ENCODE measurements around the gene MAPK11.

The MAPK11 gene

DNA sequence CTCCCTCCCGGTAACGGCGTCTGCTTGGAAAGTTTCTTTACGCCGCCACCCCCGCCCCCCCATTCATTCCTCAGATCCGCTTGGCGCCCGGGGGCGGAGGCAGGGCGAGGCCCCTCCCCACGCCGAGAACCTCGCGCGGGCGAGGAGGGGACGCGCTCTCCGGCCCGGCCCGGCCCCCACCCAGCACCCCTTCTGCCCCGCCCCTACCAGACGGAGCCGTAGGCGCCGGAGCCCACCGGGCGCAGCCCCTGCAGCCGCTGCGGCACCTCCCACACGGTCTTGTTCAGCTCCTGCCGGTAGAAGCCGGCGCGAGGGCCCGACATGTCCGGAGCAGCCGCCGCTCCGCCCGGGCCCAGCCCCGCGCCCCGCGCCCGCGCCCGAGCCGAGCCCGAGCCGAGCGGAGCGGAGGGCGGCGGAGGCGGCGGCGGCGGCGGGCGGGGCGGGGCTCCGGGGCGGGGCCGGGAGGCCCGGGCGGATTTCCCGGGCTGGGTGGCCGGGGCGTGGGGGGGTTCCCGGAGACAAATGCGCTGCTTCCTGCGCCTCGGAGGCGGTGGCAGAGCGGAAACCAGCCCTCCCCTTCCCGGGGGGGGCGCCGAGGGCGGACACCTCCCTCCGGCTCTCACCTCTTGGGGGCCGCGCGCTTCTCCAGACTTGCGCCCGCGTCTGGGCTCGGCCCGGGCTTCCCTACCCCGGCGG lies at the start of gene MAPK11:
Gene MAPK11 (minus strand): TSS at position 411 of the 696 bp plus-strand sequence. CDS start 88 bp downstream, at position 323.
- DNase-seq (ENCODE audit: low read depth in 2 of 3, low spot score in 2 of 3) = peak in 1 of 3 experiments; percentile 24

GRCh38 chr22:50319503-50319951 lies 49.3 kb upstream of the MAPK11 start:
- no peak for DNase-seq (ENCODE audit: low read depth in 2 of 3, low spot score in 2 of 3)

- DNase-seq (ENCODE audit: low read depth in 2 of 3, low spot score in 2 of 3) = no peak
These were observed 48.7 kb upstream of the MAPK11 start for GRCh38 chr22:50318698-50319411.

- DNase-seq (ENCODE audit: low read depth in 2 of 3, low spot score in 2 of 3) = no peak
These were observed 48.1 kb upstream of the MAPK11 start for GRCh38 chr22:50318356-50318697.

DNA sequence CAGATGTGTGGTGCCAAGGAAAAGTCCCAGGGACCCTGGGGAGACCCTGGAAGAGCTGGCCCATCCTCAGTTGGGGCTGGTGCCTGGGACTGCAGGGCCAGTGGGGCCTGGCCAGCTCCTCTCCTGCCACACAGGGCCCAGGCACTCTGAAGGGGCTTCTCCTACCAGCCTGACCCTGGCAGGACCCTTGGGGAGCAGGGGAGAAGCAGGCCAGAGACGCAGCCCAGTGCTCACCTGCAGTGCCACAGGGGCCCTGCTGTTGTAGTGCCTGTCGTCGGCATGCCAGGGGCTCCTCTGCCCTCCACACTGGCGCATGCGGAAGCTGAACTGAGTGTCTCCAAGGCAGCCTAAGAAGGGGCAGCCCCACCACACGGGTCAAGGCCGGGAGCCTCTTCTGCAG lies 47.5 kb upstream of the MAPK11 start:
- no peak for DNase-seq (ENCODE audit: low read depth in 2 of 3, low spot score in 2 of 3)

DNA sequence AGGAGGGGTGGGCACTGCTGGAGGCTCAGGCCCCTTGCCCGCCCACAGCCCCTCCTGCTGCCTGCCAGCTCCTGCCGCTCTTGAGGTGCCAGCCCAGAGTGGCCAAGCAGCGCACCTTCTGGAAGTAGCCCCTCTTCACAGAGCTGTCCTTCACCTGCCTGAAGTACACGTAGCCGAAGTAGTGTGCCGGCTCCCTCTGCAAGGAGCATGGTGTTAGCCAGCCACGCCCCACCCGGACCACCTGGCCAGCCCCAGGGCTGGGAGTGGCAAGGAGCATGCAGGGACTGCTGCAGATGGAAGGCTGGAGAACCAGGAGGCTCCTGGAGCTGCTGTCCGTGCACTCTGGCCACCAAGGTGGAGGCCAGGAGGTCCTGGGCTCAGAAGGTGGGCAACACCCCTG lies 47.0 kb upstream of the MAPK11 start:
- DNase-seq (ENCODE audit: low read depth in 2 of 3, low spot score in 2 of 3) = no peak

DNA sequence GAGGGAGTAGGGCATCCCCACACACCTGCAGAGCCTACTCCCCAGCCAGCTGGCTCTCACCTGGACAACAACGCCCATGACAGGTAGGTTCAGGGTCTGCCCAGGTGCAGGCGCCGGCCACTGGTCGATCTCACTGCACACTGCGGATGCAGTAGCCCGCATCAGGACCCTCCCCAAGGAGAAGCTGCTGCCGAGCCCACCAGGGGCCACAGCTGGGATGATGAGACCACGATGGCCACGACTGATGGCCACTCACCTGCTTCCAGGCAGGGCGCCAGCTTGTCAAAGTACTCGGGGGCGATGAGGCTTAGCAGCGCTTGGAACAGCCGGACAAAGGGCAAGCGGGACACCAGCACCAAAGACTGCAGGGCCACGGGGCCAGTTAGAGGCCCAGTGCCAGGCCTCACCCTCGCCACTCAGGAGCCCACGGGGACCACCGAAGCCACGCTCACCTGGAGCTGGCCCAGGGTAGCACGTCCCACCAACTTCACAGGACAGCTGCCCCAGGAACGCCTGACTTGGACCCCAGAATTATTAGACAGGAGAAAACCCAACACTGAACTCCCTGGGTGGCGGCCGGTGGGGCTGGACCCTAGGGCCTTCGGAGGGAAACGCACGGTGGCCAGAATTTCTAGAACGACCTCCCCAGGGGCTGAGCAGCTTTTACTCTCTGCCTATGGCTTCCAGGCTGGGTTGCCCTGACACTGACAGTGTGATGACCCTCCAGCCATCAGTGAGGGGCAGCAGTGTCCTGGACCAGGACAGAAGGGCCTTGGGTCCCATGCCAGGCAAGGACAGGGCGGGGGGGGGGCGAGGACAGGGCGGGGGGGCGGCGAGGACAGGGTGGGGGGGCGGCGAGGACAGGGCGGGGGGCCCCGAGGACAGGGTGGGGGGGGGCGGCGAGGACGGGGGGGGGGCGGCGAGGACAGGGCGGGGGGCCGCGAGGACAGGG lies 46.2 kb upstream of the MAPK11 start:
- no peak for DNase-seq (ENCODE audit: low read depth in 2 of 3, low spot score in 2 of 3)

- no peak for DNase-seq (ENCODE audit: low read depth in 2 of 3, low spot score in 2 of 3)
These were observed 45.3 kb upstream of the MAPK11 start for GRCh38 chr22:50315289-50316113.

DNA sequence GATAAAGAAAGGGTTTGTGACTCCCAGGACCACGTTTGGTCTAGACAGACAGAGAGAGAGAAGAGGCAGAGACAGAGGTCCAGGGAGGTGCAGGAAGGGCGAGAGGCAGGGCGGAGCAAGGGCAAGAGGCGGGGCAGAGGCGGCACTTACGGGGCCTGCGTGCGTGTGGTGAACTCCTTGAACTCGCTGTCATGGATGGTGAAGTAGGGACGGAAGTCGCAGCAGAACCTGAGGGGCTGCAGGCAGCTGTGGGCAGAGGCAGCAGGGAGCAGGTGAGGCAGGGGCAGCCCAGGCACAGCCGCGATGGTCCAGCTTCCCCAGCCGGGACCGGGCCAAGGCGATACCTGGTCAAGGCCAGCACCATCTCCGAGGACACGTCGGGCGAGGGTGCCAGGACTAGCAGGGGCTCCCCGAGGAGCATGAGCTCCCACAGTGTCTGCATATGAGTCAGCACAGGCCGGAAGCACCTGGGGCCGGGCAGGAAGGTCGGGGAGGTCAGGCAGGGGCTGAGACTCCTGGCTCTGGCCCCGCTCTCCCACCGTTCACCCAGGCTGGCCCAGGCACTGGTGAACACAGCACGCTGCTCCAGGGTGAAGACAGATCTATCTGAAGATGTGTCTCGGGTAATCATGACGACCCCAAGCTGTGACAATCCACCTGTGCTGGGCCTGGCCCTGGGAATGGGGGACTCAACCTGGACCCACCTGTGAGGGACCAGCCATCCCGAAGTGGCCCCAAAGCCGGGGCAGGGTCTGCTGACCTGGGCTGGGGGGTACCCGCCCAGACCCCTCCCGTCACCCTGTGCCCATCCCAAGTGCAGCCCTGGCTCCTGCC lies 44.5 kb upstream of the MAPK11 start:
- peak; percentile 55 to 70 (median 59) for DNase-seq (ENCODE audit: low read depth in 2 of 3, low spot score in 2 of 3)

- no peak for DNase-seq (ENCODE audit: low read depth in 2 of 3, low spot score in 2 of 3)
These were observed 43.9 kb upstream of the MAPK11 start for GRCh38 chr22:50314081-50314454.

- DNase-seq (ENCODE audit: low read depth in 2 of 3, low spot score in 2 of 3) = no peak
These were observed 43.4 kb upstream of the MAPK11 start for GRCh38 chr22:50313600-50313999.

DNA sequence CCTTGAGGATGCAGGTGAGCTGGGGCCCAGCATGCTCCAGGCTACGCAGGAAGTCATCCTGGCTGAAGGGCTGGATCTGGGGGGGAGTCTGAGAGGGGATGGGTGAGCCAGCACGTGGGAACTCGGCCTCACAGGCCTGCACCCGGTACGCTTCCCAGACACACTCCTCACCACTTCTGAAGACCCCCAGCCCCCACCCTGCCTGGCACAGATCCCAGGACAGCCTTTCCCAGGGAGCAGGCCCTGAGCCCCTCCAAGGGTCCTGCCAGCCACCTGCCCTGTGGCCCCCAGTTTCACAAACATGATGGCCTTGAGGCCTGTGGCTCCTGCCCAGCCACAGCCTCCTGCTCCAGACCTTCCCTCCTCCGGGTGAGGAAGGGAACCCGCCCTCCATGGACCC lies 42.8 kb upstream of the MAPK11 start:
- DNase-seq (ENCODE audit: low read depth in 2 of 3, low spot score in 2 of 3) = no peak

DNA sequence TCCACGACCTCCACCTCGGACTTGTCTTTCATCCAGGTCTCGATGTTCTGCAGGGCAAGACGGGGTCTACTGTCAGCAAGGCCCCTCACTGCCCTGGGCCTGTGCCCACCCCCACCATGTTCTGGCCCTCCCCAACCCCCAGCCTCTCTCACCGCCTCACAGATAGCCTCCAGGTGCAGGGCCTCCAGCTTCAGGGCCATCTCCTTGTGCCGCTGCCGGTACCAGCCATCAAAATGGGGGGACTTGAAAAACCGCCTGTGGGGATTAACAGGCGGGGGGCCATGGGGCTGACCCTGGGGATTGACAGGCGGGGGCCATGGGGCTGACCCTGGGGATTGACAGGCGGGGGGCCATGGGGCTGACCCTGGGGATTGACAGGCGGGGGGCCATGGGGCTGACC lies 42.2 kb upstream of the MAPK11 start:
- no peak for DNase-seq (ENCODE audit: low read depth in 2 of 3, low spot score in 2 of 3)

GRCh38 chr22:50311606-50312351 lies 41.6 kb upstream of the MAPK11 start:
- DNase-seq (ENCODE audit: low read depth in 2 of 3, low spot score in 2 of 3) = no peak

DNA sequence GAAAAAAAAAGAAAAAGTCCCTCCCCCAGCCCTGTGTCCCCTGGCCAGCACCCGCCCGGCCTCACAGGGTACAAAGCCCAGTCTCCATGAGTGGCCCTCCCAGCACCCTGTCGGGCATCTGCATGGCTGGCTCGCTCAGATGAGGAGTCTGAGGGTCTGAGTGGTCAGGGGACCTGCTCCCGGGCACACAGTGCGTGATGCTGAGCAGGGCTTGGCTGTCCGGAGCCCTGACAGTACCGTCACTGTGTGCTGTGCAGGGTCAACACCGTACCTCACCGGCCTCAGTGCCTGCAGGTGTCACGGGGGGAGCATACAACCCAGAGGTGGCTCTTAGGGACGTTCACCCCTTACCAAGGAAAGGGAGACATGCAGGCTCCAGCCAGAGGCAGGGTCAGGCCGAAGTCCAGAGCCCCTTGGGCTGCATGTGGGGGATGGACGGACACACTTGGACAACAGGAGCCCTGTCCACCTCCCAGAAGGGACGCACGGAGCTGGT lies 40.8 kb upstream of the MAPK11 start:
- DNase-seq (ENCODE audit: low read depth in 2 of 3, low spot score in 2 of 3) = no peak

DNA sequence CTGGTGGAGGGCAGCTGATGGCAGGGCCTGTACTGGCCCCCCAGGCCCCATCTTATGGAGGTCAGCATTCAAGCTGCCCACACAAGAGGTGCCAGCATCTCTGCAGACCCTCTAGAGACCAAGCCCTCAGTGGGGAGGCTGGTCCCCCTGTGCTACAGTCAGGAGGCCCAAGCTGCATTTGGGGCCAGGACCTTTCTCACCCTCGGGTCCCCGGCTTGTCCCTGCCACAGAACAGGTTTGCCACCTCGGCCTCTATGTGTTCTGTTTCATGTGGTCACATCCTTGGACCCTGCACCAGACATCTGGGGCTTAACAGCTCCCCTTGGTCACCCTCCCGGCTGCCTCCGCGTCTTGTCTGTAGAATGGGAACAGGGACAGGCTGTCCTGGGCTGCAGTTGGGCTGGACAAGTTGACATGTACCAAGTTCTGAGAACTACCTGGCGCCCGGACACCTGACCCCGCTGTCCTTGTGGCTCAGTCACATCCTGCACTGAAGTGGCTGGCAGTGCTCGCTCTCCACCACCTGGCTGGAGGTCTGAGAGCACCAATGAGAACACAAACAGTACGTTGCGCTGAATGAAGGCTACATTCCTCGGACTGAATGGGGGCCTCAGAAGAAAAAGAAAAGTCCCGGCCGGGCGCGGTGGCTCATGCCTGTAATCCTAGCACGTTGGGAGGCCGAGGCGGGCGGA lies 40.0 kb upstream of the MAPK11 start:
- no peak for DNase-seq (ENCODE audit: low read depth in 2 of 3, low spot score in 2 of 3)

DNA sequence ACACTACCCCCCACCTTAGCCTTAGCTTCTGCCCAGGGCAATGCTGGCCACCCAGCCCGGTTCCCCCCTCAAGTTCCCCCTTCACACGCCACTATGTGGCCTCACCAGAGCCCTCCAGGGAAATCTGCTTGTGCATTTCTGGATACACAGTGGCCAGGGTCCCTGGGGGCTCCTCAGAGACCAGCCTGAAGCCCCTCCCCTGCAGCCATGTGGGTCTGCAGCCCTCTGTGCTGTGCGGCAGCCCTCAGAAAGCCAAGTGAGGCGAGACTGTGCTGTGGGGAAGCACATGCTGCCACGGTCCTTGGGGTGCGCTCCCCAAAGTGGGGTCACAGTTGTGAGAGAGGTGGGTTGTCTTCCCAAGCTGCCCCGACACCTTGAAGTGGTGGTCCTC lies 39.4 kb upstream of the MAPK11 start:
- no peak for DNase-seq (ENCODE audit: low read depth in 2 of 3, low spot score in 2 of 3)

DNA sequence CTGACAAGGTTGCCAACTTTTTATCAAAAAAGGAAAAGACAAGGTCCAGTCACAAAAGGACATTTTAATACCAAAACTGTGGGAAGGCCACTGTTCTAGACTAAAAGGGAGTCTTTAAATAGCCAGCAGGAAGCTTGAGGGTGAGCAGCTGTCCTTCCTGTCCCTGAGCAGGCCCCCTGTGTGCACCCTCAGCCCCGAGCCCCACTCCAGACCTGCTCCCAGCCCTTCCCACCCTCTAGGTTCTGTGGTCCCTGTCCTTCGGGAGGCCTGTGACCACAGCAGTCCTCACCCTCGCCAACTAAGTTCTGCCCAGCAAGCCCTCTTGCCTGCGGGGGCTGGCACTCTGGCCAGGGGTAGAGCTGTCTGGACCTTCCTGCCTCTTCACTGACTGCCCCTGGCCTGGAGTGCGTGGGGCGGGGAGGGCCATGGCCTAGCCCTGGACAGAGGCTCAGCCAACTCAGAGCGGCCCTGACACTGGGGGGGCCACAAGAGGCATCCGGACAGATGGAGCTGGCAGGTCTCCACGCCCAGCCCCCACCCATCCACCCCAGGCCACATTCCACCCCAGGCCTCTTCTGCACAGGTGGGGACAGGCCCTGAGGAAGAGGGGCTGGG lies 38.9 kb upstream of the MAPK11 start:
- no peak for DNase-seq (ENCODE audit: low read depth in 2 of 3, low spot score in 2 of 3)
